GM18498 (cell line): Measurements from ENCODE around the gene MYO9A.
A peak's percentile ranks its signal among the peaks of the same experiment; 100 is the strongest.
"Not testable (repeated sequence)": the region's sequence is repeated elsewhere in the genome, so short reads cannot be mapped to it uniquely, and the experiment has no call there.

ENCODE experiments used
- ATAC-seq: cut with Tn5 transposase; IDR thresholded peaks from one replicate; pipeline ENCODE4 v1.9.1; 2021; ENCODE audit warnings: mild to moderate bottlenecking, moderate library complexity; ENCODE audit not compliant: unreplicated experiment

Gene MYO9A

DNA sequence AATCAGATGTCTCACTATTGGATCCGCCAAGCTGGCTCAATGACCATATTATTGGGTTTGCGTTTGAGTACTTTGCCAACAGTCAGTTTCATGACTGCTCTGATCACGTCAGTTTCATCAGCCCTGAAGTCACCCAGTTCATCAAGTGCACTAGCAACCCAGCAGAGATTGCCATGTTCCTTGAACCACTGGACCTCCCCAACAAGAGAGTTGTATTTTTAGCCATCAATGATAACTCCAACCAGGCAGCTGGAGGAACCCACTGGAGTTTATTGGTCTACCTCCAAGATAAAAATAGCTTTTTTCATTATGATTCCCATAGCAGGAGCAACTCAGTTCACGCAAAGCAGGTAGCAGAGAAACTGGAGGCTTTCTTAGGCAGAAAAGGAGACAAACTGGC lies 21.7 kb upstream of the MYO9A start:
- ATAC-seq: no peak

DNA sequence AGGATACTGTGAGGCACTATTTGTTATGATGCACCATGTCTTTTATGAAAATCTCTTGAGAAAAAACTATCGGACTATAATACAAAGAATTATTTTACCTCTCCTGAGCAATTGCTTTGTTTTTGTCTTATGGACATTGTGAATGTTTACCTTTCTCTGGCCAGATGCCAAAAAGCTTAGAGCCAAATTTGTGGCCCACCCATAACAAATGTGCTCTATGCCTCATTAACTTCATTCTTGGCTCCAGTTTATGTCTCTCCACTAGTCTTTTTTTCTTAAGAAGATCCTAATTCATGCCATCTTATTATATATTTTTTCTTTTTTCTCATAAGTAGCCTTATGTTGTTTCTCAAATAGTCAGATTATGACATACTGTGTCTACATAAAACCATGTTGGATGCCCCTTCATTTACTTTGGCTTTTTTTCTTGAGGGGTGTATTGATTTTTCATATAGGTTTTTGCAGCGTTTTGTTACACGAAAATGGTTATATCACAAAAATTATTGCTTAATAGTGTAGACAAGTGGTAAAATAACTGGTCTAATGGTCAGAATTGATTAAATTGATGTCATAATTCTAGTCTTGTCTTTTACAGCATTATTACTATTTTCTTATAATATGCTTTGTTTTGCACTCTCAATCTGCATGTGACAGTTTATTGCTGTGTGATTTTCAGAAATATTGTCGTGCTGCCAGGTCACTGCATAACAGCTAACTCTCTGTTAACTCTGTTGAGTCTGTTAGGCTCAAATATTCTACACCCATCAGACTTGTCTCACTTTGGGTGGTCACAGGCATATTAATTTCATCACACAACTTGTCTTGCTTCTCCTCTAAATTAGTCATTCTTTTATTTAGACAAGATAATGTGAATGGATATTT lies 18.5 kb upstream of the MYO9A start:
- no peak for ATAC-seq

DNA sequence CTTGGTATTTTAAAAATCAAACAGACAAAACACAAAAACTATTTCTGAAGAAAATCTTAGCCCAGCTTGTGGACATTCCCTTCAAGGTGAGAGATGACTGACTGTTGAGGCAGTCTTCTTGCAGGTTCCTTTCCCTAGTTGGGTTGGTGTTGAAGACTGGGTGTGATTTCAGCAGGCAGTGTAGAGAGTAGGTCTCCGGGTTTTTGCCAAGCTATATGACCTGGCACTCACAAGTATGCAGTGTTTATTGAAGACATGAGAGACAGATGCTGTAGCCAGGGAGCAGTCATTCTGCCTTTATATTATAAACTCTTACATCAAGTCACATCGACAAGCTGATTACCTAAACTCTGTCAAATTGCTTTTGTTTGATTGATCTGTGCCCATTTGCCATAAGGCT lies 17.8 kb upstream of the MYO9A start:
- no peak for ATAC-seq

DNA sequence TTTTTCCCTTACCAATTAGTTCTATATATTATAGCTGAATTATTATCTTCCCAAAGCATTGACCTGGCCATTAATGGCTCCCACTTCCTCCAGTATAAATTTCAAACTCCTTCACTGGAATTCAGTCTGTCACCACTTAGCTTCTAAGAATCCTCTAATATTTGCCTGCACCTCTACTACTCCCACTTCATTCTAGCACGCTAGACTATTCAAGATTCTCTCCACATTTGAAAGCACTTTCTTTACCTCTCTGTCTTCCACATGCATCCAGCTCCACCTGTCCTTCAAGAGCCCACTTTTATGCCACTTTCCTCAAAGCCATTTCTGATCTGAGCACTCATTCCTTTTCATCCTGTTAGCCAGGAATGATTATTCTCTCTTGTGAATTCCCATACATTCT lies 15.3 kb upstream of the MYO9A start:
- ATAC-seq: no peak

DNA sequence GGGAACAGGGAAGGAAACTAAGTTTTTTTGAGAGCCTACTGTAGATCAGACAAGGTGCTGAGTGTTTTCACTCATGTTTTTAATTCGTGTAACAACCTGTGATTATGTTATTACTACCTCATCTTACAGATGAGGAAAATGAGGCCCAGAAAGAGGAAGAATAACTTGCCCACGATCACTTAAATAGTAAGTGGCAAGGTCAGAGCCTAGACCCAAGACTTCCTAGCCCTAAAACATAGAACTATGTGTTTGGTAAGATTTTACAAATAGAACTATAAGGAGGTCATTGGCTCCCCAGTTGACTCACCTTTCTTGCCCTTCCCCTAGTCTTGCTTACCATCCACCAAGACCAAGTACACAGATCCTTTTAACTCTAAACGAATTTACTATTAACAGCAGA lies 14.0 kb upstream of the MYO9A start:
- no peak for ATAC-seq

DNA sequence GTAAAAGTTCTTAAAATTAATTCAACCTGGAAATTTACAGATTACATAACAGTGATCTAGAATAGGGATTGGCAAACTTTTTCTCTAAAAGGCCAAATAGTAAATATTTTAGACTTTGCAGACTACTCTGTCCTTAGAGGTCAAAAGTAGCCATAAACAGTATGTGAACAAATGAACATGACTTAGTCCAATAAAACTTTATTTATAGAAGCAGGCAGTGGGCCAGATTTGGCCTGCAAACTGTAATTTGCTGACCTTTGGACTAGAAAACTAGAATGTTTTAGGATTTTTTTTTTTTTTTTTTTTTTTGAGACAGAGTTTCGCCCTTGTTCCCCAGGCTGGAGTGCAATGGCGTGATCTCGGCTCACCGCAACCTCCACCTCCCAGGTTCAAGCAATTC lies 12.3 kb upstream of the MYO9A start:
- no peak for ATAC-seq

DNA sequence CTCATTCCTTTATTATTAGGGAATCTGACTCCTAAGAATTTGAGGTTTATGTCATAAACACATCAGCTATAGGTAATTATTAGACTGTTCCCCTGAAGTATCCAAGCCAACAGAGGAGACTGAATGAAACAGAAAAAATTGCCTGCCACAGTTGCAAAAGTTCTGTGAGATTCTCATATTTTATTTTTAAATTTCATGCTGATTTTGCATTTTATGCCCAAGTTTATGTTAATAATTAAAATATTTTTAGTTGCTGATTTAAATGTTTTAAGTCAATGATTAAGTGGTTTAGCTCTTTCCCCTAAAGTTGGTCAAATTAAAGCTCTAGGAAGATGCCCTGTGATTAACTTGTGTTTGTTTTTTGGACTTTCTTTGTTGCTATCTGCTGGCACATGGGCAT lies 10.4 kb upstream of the MYO9A start:
- no peak for ATAC-seq

DNA sequence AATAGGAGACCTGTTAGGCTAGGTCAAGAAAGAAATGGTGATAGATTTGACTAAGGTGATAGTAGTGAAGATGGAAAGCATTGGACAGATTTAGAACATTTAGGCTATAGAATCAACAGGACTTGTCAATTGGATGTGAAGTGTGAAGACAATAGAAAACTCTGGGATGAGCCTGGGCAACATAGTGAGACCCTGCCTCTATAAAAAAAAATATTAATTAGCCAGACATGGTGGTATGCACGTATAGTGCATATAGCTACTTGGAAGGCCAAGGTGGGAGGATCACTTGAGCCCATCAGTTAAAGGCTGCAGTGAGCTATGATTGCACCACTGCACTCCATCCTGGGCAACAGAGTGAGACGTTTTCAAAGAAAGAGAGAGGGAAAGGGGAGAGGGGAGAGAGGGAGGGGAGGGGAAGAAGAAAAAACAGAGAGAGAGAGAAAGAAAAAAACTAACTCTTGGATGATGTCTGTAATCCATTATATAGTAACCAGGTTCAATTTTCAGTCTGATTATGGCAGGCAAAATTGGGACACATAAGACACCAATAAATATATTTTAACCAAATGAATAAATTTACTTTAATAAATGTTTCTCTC lies 9.9 kb upstream of the MYO9A start:
- ATAC-seq: no peak

DNA sequence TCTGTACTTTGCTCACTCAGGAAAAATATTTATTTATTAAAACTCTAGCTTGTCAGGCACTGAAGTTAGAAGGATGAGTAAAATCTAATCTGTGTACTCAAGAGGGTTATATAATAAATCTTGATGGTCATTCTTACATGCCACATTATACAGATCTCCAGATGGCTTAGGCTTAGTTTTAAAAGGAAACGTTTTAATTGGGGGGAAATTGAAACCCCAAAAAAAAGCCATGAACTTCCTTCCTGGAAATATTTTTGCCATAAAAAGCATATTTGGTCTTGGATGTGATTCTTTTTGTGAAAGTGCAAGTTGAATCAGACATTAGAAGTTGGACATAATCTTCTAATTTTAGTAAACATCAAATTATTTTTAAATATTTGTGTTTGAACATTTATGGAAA lies 6.3 kb upstream of the MYO9A start:
- ATAC-seq: no peak

DNA sequence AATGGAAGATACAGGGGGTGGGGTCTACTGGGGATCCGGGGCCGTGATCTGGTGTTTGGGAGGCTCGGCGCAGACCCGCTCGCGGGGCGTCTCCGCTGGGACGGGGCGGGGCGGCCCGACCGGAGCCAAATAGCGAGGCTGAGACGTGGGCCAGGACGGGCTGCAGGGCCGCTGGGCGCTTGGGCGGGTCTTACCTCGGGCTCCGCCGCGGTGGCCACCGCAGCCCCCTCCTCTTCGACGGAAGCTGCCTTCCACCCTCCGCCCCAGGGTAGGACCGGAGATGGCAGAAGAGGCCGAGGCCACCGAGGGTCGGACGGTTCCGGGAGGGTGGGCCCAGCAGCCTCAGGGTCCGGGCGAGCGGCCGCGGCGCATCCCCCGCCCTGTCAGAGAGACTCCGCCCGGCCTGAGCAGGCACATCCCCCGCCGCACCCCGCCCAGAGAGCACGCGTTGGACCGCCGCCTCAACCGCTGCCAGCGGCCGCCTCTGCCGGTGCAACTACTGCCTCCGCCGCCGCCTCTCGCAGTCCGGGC lies 399 bp downstream of the MYO9A start:
- ATAC-seq: peak; percentile 74

DNA sequence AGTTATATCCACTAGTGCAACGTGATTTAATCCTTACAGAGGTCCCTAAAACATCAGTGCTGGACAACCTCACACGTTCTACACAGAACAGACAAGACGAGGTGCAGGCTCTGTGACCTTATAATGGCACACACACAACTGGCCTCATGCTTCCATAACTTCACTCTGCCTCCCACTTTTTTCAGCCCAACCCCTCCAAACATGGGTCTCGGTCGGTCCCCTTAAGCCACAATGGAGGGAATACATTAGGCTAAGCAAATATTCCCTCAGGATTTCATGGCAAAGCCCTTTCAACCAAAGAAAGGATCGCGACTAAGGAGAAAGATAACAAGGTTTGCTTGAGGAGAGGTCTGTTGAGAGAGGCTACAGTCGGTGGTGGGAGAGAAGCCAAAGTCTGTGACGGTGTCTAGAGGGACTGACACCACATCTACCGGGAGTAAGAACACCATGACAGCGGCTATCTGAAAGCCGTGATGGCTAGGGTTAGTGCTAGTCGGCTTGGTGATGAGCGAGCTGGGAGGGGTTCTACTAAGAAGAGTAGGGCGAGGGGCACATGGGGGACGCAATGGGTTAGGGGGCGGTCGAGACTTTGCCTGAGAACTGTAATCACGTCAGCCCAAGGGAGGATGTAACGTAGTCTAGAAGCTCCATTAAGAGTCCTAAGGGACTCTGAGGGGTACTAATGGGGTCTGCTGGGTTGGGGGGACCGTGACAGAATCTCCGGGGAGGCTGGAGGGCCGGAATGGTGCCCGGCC lies 1.0 kb downstream of the MYO9A start:
- ATAC-seq: peak; percentile 7

DNA sequence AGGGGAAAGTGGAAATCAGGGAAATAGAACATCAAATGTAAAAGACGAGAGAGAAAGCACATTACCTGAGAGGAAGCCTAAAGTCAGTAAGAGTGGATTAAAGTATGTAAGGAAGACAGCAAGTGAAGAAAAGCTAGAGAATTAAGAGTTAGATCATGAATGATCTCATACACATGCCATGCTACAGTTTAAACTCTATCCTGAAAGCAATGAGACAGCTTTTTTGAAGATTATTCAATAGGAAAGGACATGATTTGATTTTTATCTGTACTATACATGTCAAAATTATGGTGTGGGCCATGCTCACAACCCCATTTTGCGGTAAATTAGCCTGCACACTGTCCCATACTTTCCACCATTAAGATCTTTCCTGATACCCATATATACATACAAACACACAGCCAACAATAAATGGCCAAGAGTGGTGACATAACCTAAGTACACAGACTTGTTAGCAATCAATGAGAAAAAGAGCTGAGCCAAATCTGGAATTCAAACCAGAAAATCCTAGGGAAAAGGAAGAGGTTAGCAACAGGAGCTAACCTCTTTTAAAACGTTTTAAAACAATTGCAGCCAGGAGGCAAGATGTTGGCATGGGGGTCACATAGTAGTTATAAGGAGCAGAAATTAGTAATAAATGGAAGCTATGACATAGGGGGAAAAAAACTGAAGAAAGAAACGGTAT lies 4.5 kb downstream of the MYO9A start:
- no peak for ATAC-seq

DNA sequence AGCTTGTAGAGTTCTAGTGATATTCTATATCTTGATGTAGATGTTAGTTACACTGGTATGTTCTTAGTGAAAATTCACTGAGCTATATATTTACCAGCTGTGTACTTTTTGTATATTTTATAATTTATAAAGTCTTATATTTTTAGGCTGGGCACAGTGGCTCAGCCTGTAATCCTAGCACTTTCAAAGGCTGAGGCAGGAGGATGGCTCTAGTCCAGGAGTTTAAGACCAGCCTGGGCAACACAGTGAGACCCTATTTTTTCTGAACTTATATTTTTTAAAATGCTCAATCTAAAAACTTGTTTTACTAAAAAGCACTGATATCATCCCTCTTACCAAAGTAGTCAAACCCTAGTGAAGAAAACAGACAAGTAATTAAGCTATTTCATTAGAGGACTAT lies 5.1 kb downstream of the MYO9A start:
- ATAC-seq: no peak

DNA sequence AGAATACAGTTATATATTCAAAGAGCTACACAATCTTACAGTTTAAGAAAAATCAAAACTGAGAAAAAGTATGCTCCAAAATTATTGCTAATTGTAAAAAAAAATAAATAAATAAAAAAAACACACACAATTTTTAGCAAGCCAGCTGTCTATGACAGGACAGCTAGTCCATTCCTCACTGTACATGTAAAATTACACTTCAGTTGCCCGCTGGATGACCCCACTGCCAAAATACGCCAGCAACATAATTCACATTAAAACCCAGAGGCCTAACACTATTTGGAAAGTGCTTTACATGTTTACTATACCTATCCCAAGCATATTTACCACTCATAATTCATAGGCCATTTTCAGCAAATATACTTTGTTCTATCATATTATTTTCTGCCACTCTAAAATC lies 5.8 kb downstream of the MYO9A start:
- ATAC-seq: no peak

DNA sequence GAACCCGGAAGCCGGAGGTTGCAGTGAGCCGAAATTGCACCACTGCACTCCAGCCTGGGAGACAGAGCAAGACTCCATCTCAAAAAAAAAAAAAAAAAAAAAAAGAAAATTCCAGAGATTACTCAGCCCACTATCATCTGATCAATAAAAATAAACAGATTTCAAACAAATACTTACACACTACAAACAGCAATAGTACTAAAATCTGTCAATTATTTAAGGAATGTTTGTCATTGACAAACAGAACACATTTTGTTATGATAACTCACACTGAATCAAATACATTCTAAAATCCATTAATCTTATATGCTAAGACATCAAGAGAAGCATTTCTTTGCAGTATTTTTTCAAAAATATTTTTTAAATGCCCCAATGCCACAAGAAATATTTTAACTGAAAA lies 7.6 kb downstream of the MYO9A start:
- no peak for ATAC-seq

DNA sequence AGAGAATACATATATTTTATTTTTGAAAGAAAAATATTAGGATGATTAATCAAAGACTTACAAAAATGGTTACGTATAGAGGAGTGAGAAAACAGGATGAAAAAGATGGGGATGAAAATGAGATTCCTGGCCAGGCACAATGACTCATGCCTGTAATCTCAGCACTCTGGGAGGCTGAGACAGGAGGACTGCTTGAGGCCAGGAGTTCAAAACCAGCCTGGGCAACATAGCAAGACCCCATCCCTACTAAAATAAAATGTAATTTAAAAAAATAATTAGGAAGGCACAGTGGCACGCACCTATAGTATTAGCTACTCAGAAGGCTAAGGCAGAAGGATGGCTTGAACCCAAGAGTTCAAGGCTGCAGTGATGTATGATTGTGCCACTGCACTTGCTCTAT lies 11.9 kb downstream of the MYO9A start:
- ATAC-seq: no peak

DNA sequence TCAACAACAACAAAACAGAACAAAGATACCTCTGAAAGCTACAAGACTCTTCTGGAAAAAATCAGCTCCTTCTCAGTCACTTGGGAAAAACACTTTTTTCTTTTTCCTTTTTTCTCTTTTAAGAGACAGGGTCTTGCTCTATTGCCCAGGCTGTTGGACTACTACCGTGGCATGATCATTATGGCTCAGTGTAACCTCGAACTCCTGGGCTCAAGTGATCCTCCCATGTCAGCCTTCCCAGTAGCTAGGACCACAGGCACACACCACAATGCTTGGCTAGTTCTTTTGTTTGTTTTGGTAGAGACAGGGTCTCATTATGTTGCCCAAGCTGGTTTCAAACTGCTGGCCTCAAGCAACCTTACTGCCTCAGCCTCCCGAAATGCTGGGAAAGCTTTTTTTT lies 12.8 kb downstream of the MYO9A start:
- no peak for ATAC-seq

DNA sequence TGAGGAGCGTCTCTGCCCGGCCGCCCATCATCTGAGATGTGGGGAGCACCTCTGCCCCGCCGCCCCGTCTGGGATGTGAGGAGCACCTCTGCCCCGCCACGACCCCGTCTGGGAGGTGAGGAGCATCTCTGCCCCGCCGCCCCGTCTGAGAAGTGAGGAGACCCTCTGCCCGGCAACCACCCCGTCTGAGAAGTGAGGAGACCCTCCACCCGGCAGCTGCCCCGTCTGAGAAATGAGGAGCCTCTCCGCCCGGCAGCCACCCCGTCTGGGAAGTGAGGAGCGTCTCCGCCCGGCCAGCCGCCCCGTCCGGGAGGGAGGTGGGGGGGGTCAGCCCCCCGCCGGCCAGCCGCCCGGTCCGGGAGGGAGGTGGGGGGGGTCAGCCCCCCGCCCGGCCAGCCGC lies 17.4 kb downstream of the MYO9A start:
- ATAC-seq: not testable (repeated sequence)

DNA sequence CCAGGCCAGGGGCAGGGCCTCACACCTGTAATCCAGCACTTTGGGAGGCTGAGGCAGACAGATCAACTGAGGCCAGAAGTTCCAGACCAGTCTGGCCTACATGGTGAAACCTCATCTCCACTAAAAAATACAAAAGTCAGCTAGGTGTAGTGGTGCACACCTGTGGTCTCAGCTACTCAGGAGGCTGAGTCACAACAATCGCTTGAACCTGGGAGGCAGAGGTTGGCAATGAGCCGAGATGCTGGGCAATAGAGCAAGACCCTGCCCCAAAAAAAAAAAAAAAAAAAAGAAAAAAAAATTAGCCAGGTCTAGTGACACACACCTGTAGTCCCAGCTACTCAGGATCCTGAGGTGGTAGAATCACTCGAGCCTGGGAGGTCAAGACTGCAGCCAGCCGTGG lies 18.8 kb downstream of the MYO9A start:
- ATAC-seq: no peak

DNA sequence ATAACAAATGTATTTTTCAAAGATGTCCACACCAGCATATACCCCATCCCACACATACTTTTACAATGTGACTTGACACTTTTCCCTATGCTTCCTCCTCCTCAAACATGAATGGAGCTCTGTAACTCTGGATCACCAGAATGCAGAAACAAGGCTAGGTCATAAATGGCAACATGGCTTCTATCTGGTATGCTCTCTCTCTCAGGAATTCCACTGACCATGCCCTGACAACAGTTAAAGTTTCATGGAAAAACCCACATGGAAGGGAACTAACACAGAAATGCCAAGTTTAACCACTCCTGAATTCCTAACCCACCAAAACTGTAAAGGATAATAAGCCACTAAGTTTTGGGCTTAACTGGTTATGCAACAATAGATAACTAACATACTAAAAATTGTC lies 19.9 kb downstream of the MYO9A start:
- ATAC-seq: no peak

DNA sequence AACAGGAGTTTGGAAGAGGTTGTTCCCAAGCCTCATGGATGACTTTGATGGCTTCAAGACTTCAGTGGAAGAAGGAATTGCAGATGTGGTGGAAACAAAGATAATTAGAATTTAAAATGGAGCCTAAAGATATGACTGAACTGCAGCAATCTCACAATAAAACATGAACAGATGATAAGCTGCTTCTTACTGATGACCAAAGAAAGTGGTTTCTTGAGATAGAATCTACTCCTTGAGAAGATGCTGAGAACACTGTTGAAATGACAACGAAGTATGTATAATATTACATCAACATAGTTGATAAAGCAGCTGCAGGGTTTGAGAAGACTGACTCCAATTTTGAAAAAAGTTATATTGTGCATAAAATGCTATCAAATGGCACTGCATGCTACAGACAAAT lies 21.2 kb downstream of the MYO9A start:
- ATAC-seq: no peak
